WERI-Rb-1 (cell line): ENCODE data around the gene PIF1.

Experiments
- DNase-seq: peaks from one replicate; pipeline ENCODE4 v3.0.0-alpha.2; 2020
- H3K27ac ChIP-seq: fragments of 250-450 bp; sonication (Bioruptor Pico); 2 replicates; pipeline ENCODE4 v1.5.1; 2020; ENCODE audit warnings: mild to moderate bottlenecking, moderate library complexity
- H3K27me3 ChIP-seq: fragments of 250-450 bp; sonication (Bioruptor Pico); 2 replicates; pipeline ENCODE4 v1.5.1; 2021; ENCODE audit warnings: mild to moderate bottlenecking, low read depth, moderate library complexity; ENCODE audit not compliant: insufficient read depth, severe bottlenecking
- H3K36me3 ChIP-seq: fragments of 250-450 bp; sonication (Bioruptor Pico); 2 replicates; pipeline ENCODE4 v1.5.1; 2020; ENCODE audit warnings: mild to moderate bottlenecking, moderate library complexity
- H3K4me3 ChIP-seq: 2 replicates; pipeline ENCODE4 v1.5.1; 2011; ENCODE audit warnings: low read depth, mild to moderate bottlenecking, control low read depth, low read length
- H3K9me3 ChIP-seq: fragments of 250-450 bp; sonication (Bioruptor Pico); 2 replicates; pipeline ENCODE4 v1.5.1; 2021; ENCODE audit warnings: mild to moderate bottlenecking, moderate library complexity; ENCODE audit not compliant: severe bottlenecking
- TF ChIP-seq, protein P1 (sequence below): IDR thresholded peaks from 2 replicates; pipeline ENCODE4 v1.5.1; 2011; ENCODE audit warnings: low read depth, mild to moderate bottlenecking, control low read depth, inconsistent platforms, low read length

PIF1 gene

DNA sequence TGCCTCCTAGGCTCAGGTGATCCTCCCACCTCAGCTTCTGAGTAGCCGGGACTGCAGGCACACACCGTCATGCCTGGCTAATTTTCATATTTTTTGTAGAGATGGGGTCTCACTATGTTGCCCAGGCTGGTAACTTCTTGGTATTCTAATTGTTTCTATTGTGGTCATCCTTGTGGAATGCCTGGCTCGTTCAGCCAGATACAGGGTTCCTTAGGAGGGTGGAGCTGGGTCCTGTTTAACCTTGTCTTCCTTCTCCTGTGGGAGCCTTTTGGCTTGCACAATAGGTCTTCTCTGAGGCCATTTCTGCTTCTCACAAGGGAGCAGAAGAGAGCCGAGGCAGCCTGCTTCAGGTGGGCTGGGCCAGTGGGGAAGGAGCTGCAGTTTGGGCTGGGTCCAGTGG is 32.0 kb upstream of the PIF1 start:
- Histone ChIP-seq H3K4me3 (no peak overlapping the region), H3K27ac (no peak overlapping the region), H3K36me3 (peaks cover 40% of the 10 kb centered on the region), H3K9me3 (no peaks in the 10 kb centered on the region), H3K27me3 (no peaks in the 10 kb centered on the region)
- DNase-seq = no peak
- TF ChIP-seq, protein P1, sequence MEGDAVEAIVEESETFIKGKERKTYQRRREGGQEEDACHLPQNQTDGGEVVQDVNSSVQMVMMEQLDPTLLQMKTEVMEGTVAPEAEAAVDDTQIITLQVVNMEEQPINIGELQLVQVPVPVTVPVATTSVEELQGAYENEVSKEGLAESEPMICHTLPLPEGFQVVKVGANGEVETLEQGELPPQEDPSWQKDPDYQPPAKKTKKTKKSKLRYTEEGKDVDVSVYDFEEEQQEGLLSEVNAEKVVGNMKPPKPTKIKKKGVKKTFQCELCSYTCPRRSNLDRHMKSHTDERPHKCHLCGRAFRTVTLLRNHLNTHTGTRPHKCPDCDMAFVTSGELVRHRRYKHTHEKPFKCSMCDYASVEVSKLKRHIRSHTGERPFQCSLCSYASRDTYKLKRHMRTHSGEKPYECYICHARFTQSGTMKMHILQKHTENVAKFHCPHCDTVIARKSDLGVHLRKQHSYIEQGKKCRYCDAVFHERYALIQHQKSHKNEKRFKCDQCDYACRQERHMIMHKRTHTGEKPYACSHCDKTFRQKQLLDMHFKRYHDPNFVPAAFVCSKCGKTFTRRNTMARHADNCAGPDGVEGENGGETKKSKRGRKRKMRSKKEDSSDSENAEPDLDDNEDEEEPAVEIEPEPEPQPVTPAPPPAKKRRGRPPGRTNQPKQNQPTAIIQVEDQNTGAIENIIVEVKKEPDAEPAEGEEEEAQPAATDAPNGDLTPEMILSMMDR = no peak

DNA sequence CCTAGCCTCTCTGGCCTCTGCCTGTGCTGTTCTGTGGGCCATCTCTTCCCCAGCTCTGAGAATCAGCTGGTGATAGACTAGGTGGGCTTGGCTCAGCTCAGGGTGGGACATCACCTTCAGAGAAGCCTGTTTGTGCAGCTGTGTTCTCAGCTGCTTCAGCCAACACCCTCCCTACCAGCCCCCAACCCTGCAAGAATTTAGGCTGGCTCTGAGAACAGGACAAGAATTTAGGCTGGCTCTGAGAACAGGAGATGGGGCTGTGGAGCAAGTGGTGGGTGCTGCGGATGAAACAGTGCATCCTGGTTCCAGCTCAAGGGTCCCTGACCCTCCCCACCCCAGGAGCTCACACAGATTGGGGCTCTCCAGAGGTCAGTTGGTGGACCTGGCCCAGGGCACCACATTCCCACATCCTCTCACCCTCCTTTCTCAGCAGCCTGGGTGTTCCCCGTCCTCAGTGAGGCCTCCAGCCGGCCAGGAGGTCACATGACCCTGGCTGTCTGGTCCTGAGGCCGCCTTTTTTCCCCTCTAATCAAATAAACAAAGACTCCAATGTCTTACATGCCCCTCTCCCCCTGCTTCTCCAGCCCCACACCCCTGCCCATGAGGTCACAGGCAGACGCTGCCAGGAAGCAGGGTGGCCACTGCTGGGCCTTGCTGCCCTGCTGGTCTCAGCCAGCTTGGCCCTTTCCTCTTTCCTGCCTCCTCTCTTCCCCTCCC is 31.1 kb upstream of the PIF1 start:
- DNase-seq = no peak
- no peak overlapping the region for H3K27ac ChIP-seq
- TF ChIP-seq, protein P1 = no peak
- peaks cover 39% of the 10 kb centered on the region for H3K36me3 ChIP-seq
- no peaks in the 10 kb centered on the region for H3K9me3 ChIP-seq
- no peak overlapping the region for H3K4me3 ChIP-seq
- H3K27me3 ChIP-seq = no peaks in the 10 kb centered on the region

DNA sequence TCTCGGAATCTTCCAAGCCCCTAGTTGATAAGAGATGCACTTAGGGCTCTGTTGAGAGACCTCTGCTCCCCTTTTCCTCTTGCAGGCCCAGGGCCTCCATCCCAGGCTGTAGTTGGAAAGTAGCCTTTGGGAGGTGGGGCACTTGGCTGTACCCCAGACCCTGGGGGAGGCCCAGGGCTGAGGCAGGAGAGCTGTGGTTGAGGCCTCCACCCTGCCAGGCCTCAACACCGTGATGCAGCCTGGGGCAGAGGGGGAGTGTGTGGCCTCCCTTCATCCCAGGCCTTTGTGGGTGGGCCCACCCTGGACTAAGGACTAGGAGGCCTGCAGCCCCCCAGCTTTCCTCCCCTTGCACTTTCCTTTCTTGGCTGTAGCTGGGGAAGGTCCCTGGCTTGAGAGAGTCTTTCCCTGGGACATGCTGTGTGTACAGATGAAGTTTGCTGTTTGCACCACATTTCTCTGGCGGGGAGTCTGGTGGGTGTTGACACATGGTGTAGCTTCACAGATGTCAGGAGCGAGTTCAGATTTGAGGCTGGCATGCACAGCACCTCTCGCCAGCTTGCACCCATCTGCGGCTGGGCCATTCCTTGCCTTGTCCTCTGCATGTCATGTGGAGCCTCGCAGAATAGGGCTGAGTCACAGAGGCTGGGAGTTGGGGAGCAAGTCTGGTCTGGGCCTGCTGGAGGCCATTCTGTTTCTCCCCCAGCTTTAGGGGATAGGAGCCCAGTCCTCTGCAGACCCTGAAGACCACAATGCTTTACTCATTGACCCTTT is 29.9 kb upstream of the PIF1 start:
- Histone ChIP-seq H3K4me3 (no peak overlapping the region), H3K27ac (no peak overlapping the region), H3K36me3 (peaks cover 30% of the 10 kb centered on the region), H3K27me3 (no peaks in the 10 kb centered on the region), H3K9me3 (no peaks in the 10 kb centered on the region)
- TF ChIP-seq, protein P1 = no peak
- DNase-seq = no peak

DNA sequence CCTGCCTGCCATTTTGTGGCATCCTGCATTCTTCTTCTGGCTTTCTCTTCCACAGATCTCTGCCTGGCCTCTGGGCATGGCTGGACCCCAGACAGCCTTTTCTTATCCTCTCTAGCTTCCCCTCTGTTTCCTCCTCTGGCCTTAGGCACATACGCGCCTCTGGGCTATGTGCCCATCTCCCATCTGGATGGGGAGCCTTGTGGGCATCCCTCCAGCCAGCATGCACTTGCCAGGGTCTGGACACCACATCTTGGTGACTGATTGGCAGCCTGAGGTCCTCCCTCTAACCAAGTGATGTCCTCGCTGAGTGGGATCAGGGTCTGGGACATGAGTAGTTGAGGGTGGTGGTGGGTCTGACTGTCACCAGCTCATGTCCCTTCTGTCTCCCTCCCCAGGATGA is 29.1 kb upstream of the PIF1 start:
- peaks cover 31% of the 10 kb centered on the region for H3K36me3 ChIP-seq

DNA sequence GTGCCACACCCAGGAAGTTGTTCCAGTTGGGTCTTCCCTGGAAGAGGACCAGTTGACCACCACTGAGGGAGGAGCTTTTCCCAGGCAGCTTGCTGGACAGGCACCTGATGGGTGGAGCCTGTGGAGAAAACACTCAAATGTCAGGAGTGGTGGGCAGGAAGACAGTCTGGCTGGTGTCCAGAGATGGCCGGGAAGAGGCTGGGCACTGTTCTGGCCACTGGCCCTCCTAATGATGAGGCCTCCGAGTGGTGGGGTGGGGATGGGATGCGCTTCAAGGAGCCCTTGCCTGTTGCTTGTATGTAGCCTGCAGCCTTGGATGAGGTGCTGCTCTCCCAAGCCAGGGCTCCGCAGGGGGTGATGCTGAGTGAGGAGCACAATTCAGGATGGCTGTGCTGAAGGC is 28.6 kb upstream of the PIF1 start:
- no peak overlapping the region for H3K27ac ChIP-seq
- no peak for DNase-seq
- TF ChIP-seq, protein P1 = no peak
- H3K27me3 ChIP-seq = no peaks in the 10 kb centered on the region
- peaks cover 33% of the 10 kb centered on the region for H3K36me3 ChIP-seq
- H3K4me3 ChIP-seq = no peak overlapping the region
- no peaks in the 10 kb centered on the region for H3K9me3 ChIP-seq

More for the DNA sequence above, 29.1 kb upstream of the PIF1 start:
- no peaks in the 10 kb centered on the region for H3K9me3 ChIP-seq
- H3K27me3 ChIP-seq = no peaks in the 10 kb centered on the region
- no peak for DNase-seq
- H3K27ac ChIP-seq = no peak overlapping the region
- no peak overlapping the region for H3K4me3 ChIP-seq
- TF ChIP-seq, protein P1 = no peak
